Measurements from ENCODE around the gene PARK7.

Gene PARK7

DNA sequence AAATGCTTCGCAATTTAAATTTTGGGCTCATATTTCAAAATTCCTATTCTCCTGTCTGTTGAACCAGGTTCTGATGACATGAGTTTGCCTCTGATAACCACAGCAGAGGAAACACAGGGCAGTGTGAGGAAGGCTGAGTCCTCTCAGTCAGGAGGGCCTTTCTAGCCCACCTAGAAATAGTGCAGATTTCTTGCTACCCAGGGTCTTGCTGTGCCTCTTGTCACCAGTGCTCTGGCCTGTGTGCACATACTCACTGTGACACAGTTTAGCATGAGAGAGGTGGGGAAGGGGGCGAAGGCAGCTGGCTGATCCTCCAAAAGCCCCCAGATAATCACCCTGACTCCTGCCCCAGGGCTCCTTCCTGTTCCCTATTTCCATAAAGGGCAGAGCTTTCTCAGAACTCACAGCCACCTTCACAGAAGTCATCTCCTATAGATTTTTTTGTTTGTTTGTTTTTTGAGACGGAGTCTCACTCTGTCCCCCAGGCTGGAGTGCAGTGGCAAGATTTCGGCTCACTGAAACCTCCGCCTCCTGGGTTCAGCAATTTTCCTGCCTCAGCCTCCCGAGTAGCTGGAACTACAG, 40.9 kb downstream of the PARK7 start:
- TF ChIP-seq SIN3A (IDR thresholded peaks at IDR 0.05; ENCODE audit: borderline replicate concordance, insufficient read depth, low read length) (no peak), TAF1 (IDR thresholded peaks at IDR 0.05; ENCODE audit: borderline replicate concordance, insufficient read depth, low read length) (no peak), POLR2AphosphoS5 (IDR thresholded peaks at IDR 0.05; ENCODE audit: low read depth, low read length) (no peak), FOXP2 (optimal IDR thresholded peaks at IDR 0.05; ENCODE audit: borderline replicate concordance, extremely low read depth, extremely low read length, insufficient read depth) (no peak)
- TF ChIP-seq, protein P1, sequence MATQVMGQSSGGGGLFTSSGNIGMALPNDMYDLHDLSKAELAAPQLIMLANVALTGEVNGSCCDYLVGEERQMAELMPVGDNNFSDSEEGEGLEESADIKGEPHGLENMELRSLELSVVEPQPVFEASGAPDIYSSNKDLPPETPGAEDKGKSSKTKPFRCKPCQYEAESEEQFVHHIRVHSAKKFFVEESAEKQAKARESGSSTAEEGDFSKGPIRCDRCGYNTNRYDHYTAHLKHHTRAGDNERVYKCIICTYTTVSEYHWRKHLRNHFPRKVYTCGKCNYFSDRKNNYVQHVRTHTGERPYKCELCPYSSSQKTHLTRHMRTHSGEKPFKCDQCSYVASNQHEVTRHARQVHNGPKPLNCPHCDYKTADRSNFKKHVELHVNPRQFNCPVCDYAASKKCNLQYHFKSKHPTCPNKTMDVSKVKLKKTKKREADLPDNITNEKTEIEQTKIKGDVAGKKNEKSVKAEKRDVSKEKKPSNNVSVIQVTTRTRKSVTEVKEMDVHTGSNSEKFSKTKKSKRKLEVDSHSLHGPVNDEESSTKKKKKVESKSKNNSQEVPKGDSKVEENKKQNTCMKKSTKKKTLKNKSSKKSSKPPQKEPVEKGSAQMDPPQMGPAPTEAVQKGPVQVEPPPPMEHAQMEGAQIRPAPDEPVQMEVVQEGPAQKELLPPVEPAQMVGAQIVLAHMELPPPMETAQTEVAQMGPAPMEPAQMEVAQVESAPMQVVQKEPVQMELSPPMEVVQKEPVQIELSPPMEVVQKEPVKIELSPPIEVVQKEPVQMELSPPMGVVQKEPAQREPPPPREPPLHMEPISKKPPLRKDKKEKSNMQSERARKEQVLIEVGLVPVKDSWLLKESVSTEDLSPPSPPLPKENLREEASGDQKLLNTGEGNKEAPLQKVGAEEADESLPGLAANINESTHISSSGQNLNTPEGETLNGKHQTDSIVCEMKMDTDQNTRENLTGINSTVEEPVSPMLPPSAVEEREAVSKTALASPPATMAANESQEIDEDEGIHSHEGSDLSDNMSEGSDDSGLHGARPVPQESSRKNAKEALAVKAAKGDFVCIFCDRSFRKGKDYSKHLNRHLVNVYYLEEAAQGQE (IDR thresholded peaks at IDR 0.05; ENCODE audit: insufficient read depth in 1 of 2, low read depth in 2 of 2, low read length in 2 of 2) = no peak

DNA sequence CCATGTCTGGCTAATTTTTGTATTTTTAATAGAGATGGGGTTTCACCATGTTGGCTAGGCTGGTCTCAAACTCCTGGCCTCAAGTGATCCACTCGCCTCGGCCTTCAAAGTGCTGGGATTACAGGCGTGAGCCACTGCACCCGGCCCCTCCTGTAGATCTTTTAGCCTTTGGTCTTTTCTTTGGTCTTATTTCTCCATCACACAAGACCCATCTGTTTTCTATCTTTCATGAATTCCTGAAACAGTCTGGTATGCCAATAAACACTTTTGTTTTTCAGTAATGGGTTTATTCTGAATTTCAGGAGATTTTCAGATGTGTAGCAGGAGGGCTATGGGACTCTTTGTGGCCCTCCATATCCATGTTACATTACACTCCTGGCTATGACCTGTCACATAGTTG, 41.4 kb downstream of the PARK7 start:
- no peak for TF ChIP-seq FOXP2 (optimal IDR thresholded peaks at IDR 0.05; ENCODE audit: borderline replicate concordance, extremely low read depth, extremely low read length, insufficient read depth)
- no peak for TF ChIP-seq SIN3A (IDR thresholded peaks at IDR 0.05; ENCODE audit: borderline replicate concordance, insufficient read depth, low read length)
- no peak for TF ChIP-seq POLR2AphosphoS5 (IDR thresholded peaks at IDR 0.05; ENCODE audit: low read depth, low read length)
- TF ChIP-seq TAF1 (IDR thresholded peaks at IDR 0.05; ENCODE audit: borderline replicate concordance, insufficient read depth, low read length) = no peak
- TF ChIP-seq, protein P1 (IDR thresholded peaks at IDR 0.05; ENCODE audit: insufficient read depth in 1 of 2, low read depth in 2 of 2, low read length in 2 of 2) = no peak

DNA sequence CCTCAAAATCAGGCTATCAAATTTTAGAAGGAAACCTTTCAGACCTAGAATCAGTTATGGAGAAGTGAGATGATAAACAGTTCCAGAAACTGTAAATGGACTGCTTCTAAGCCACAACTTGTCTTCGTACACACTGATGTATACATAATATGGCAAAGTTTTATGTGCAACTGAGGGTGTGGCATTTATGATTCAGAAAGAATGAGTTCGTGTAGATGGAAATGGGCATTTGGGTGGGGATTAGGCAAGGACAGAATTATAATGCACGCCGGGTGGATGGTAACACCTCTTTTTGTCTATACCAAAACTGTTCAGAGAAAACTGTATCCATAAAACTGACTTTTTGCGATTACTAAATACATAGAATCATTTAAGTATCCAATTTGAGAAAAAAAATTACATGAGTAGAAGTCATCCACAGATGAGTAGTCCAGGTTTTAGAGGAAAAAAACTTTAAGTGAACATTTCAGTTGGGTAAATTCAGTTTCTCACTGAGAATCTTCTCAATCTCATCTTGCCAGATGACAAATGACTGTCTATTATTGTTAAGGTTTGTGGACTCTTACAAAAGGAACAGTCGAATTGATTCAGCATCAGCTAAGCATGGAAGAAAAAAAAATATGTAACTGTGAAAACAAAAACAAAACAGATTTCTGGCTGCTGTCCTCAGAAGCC, 42.1 kb downstream of the PARK7 start:
- TF ChIP-seq, protein P1 (IDR thresholded peaks at IDR 0.05; ENCODE audit: insufficient read depth in 1 of 2, low read depth in 2 of 2, low read length in 2 of 2) = no peak
- TF ChIP-seq TAF1 (IDR thresholded peaks at IDR 0.05; ENCODE audit: borderline replicate concordance, insufficient read depth, low read length) = no peak
- TF ChIP-seq FOXP2 (optimal IDR thresholded peaks at IDR 0.05; ENCODE audit: borderline replicate concordance, extremely low read depth, extremely low read length, insufficient read depth) = no peak
- no peak for TF ChIP-seq SIN3A (IDR thresholded peaks at IDR 0.05; ENCODE audit: borderline replicate concordance, insufficient read depth, low read length)
- TF ChIP-seq POLR2AphosphoS5 (IDR thresholded peaks at IDR 0.05; ENCODE audit: low read depth, low read length) = no peak

DNA sequence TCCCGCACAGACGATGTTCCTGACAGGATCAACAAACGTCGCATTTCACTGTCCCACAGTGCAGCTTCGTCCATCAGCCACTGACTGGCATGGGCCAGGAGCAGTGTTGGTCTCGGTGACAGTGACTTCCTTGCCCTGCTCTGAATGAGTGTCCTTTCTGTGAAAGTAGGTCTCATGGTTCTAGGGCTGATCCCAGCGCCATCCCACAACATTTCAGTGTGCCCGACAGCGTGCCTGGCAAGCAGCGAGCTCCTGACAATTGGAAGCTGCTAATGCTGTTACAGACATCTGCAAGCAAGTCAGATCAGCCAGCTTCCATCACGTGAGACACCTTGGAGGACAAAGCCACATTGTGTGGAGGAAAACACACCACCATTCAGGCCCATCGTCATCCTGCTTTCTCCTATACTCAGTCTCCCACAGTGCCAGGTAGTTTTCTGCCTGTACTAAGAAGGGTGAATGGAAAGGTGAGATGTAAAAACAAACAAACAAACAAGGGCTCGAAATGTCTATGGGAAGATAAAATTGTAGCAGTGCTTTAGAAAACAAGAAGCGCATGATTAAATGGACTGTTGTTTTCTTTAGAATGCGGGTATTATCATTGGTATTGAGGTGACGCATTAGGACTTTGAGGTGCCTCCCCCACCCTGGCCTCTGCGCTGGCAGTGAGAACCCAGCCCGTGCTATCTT, 42.7 kb downstream of the PARK7 start:
- TF ChIP-seq TAF1 (IDR thresholded peaks at IDR 0.05; ENCODE audit: borderline replicate concordance, insufficient read depth, low read length) (no peak), SIN3A (IDR thresholded peaks at IDR 0.05; ENCODE audit: borderline replicate concordance, insufficient read depth, low read length) (no peak)
- TF ChIP-seq, protein P1 (IDR thresholded peaks at IDR 0.05; ENCODE audit: insufficient read depth in 1 of 2, low read depth in 2 of 2, low read length in 2 of 2) = no peak

All from PFSK-1 (cell line).